Endometrial microvascular endothelial cells (primary cell): Measurements from ENCODE around the gene IRF3. TPM values are rescaled to one million over a fixed set of nuclear protein-coding genes. Genes with fewer than 3 reads are reported as not detected.

Experiments
- in situ Hi-C: cut with HindIII; loops from 2 replicates; pipeline ENCODE4 v1.10.0; 2017; ENCODE audit warnings: low sequenced_read_pairs, low pct_unique_long_range_greater_than_20kb; ENCODE audit errors: inconsistent ontology term
- total RNA-seq: library from RNA; depleted of rRNA; stranded (reverse); fragments of >200 nt; gene quantifications from one replicate; pipeline ENCODE4 v1.2.3, GENCODE V29; 2015; ENCODE audit errors: inconsistent ontology term

IRF3 gene
- total RNA-seq, 1 donor from 2014 or later: 81.9 TPM

DNA sequence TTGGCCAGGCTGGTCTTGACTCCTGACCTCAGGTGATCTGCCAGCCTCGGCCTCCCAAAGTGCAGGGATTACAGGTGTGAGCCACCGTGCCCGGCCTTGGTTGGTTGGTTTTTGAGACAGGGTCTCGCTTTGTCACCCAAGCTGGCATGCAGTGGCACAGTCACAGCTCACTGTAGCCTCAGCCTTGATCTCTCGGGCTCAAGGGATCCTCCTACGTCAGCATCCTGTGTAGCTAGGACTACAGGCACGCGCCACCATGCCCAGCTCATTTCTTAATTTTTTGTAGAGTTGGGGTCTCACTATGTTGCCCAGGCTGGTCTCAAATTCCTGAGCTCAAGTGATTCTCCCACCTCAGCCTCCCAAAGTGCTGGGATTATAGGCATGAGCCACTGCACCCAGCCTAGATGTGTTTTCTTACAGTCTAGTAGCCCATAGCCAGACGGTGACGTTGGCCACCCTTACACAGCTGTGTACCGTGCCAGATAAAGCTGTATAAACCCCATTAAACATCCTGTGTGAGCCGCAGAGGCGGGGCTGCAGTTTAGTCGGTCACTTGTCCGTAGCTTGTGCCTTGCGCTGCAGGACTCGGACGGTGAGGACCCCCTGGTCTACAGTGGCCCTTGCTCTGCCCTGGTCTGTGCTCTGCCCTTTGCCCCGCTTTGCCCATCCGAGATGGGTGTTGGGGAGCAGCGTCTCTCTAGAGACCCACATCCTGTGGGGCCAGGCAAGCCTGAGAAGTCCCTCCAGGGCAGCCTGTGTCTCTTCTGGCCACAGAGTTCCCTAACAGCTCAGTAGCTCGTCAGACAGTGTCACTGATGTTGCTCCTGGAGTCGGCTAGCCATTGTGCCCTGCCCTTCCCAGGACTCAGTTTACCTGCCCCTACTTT lies 9.8 kb downstream of the IRF3 start:
- in situ Hi-C loops: no loop called here

DNA sequence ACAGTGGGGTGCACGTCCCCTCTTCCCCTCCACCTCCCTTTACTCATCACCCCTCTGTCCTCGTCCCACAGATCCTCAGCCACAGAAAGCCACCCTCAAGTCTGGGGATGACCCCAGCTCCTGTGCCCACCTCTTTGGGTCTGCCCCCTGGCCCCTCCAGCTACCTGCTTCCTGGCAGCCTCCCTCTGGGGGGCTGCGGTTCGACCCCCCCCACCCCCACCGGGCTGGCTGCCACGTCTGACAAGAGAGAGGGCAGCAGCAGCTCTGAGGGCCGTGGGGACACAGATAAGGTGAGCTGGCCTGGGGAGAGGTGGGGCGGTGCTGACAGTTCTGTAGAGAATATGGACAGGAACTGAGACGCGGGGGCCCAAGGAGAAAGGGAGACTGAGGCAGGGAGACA lies 11.1 kb downstream of the IRF3 start:
- in situ Hi-C loops: no loop called here

DNA sequence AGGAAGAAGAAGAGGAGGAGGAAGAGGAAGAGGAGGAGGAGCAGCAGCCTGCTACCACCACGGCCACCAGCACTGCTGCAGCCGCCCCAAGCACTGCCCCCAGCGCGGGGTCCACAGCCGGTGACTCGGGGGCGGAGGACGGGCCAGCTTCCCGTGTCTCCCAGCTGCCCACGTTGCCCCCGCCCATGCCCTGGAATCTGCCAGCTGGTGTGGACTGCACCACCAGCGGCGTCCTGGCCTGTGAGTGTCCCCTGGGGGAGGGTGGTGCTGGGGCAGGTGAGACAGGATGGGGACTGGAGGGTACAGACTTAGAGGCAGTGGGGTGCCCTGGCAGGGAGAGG lies 12.2 kb downstream of the IRF3 start:
- in situ Hi-C loops: no loop called here

DNA sequence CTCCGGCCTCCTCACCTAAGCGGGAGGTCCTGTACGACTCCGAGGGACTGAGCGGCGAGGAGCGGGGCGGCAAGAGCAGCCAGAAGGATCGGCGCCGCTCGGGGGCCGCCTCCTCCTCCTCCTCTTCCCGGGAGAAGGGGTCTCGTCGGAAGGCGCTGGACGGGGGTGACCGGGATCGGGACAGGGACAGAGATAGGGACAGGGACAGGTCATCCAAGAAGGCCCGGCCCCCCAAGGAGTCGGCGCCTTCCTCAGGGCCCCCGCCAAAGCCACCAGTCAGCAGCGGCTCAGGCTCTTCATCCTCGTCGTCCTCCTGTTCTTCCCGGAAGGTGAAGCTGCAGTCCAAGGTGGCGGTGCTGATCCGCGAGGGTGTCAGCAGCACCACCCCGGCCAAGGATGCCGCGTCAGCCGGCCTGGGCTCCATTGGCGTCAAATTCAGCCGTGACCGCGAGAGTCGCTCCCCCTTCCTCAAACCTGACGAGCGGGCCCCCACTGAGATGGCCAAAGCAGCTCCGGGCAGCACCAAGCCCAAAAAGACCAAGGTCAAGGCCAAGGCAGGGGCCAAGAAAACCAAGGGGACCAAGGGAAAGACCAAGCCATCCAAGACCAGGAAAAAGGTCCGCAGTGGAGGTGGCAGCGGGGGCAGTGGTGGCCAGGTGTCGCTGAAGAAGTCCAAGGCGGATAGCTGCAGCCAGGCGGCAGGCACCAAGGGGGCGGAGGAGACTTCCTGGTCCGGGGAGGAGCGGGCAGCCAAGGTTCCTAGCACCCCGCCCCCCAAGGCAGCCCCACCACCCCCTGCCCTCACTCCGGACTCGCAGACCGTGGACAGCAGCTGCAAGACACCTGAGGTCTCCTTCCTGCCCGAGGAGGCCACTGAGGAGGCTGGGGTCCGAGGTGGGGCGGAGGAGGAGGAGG lies 12.8 kb downstream of the IRF3 start:
- in situ Hi-C loops: no loop called here

DNA sequence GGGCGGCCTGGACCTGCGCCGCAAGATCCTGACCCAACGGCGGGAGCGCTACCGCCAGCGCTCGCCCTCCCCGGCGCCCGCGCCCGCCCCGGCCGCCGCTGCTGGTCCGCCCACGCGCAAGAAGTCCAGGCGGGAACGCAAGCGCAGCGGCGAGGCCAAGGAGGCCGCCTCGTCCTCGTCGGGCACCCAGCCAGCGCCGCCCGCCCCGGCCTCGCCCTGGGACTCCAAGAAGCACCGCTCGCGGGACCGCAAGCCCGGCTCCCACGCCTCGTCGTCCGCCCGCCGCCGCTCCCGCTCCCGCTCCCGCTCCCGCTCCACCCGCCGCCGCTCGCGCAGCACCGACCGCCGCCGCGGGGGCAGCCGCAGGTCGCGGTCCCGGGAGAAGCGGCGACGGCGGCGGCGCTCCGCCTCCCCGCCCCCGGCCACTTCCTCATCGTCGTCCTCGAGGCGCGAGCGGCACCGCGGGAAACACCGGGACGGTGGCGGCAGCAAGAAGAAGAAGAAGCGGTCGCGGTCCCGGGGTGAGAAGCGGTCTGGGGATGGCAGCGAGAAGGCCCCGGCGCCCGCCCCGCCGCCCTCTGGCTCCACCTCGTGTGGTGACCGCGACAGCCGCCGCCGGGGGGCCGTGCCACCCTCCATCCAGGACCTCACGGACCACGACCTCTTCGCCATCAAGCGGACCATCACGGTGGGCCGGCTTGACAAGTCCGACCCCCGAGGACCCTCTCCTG lies 13.7 kb downstream of the IRF3 start:
- in situ Hi-C loops: no loop called here

DNA sequence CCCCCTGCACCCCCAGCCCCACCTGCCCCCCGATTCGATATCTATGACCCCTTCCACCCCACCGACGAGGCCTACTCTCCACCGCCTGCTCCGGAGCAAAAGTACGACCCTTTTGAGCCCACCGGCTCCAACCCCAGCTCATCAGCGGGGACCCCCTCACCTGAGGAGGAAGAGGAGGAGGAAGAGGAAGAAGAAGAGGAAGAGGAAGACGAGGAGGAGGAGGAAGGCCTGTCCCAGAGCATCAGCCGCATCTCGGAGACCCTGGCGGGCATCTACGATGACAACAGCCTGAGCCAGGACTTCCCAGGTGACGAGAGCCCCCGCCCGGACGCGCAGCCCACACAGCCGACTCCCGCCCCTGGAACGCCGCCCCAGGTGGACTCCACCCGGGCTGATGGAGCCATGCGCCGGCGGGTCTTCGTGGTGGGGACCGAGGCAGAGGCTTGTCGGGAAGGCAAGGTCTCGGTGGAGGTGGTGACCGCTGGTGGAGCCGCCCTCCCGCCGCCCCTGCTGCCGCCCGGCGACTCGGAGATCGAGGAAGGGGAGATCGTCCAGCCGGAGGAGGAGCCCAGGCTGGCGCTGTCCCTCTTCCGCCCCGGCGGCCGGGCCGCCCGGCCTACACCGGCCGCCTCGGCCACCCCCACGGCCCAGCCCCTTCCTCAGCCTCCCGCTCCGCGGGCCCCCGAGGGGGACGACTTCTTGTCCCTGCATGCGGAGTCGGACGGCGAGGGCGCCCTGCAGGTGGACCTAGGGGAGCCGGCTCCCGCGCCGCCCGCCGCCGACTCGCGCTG lies 14.4 kb downstream of the IRF3 start:
- in situ Hi-C loops: no loop called here

DNA sequence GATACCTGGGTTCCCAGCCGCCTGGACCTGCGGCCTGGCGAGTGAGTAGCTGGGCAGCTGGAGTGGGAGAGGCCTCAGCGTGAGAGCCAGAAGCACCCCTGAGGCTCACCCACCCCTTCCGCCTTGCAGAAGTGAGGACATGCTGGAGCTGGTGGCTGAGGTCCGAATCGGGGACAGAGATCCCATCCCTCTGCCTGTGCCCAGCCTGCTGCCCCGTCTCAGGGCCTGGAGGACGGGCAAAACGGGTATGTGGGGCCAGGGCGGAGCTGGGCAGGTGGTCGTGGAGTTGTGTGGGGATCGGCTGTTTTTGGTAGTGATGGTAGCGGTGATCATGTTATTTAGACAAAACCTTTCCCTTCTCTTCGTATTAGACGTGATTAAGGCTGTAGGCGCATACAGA lies 19.1 kb downstream of the IRF3 start:
- in situ Hi-C loops: no loop called here

DNA sequence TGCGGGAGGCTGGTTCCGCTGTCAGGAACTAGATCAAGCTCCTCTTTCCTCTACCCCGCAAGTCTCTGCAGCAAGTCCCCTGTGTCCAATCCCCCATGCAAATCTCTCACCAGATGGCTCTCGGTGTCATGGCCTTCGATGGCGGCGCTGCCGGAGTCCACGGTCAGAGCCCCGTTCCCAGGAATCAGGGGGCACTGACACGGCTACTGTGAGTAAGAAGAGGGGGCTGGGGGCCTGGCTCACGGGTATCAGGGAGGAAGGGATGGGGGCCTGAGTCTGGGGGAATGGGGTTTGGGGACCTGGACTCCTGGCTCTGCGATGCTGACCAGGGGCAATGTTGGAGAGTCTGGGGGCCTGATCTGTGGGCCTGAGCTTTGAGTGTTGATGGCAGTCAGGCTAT lies 19.7 kb downstream of the IRF3 start:
- in situ Hi-C loops: no loop called here

DNA sequence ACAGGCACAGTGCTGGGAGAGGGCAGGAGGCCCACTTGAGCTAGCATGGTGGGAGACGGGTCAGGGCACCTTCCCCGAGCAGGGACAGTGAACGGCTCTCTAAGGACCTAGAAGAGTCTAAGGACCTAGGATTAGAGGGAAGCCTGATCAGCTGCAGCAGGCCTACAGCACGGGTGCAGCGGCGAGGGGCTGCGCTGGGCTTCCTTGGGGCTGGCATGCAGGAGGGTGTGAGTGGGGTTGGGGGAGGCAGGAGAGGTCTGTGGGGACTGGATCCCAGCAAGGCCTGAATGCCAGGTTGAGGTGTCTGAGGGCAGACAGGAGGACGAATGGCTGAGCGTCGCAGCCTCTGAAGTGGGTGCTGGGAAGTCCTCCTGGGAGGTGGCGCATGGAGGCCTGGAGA lies 20.1 kb downstream of the IRF3 start:
- in situ Hi-C loops: no loop called here

DNA sequence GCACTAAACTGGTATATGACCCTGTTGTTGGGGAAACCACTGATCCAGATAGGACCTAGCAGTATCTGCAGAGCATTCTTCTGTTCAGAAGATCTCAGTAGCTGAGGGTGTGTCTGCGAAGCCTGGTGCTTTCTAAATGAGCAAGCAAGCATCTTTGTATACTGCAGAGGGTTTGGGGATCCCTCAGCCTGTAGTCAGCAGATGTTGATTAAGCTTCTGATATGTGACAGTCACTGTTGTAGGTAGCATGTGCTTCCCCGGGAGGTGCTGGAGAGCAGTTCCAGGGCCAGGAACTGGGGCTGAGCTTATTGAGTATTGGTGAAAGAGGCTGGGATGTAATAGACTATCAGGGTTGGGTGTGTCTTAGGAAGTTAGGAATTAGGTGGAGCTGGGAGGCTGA lies 22.2 kb downstream of the IRF3 start:
- in situ Hi-C loops: no loop called here

DNA sequence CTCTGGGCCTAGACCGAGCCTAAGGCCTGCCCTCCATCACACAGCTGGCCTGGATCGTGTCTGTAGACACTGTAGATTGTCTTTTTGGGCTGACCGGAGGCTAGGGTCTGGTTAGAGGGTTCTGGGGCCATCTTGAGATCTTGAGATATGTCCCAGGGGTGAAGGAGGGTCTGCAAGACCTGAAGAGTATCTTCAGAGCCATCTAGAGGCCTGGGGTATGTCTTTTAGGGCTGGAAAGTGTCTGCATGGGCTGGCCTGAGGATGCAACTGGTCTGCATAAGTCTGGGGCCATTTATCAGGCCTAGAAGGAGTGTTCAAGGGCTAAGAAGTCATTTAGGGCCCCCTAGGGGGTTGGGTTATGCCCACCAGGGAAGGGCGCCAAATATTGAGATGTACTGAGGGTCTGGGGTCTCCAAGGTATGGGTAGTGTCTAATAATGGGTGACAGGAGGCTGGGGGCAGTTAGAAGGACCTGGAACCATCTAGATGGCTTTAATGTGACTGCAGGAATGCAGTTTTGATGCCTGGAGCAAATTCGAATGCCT lies 23.1 kb downstream of the IRF3 start:
- in situ Hi-C loops: no loop called here

DNA sequence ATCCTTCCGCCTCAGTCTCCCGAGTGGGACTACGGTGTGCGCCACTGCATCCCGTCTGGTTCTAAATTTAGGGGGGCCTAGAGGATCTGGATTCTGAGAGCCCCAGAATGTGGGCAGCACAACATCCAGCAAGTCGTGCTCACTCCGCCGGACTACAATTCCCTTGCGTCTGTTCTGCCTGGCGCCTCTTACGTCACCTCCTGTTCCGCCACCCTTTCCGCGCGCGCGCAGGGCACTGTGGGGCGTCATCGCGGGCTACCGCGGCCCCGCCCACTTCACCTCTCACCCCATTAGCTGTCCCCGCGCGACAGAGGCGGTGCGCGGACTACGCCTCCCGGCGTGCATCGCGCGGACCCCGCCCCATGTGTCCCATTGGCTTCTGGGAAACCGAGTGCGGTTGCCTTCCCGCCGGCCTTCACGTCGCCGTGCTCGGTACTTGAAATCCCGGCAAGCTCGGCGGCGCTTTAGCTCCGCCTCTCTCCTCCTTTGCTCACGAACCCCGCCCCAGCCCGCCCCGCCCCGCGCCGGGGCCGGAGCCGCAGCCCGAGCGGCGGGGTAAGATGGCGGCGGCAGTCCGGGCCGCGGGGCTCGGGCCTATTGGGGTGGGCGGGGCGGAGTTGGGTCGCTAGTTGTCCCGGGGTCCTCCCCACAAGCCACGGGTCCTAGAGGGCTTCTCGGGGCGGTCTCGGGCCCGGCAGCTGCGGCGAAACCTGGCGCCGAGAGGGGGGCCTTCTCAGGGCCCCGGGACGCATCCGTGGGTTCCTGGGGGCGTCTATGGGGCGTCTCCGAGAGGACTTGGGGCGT lies 23.8 kb downstream of the IRF3 start, which contains the start of gene SCAF1:
TSS of gene SCAF1 (plus strand) at position 522 of the 804 bp plus-strand sequence. CDS start 2,818 bp downstream, outside the sequence.
- in situ Hi-C loops: no loop called here

DNA sequence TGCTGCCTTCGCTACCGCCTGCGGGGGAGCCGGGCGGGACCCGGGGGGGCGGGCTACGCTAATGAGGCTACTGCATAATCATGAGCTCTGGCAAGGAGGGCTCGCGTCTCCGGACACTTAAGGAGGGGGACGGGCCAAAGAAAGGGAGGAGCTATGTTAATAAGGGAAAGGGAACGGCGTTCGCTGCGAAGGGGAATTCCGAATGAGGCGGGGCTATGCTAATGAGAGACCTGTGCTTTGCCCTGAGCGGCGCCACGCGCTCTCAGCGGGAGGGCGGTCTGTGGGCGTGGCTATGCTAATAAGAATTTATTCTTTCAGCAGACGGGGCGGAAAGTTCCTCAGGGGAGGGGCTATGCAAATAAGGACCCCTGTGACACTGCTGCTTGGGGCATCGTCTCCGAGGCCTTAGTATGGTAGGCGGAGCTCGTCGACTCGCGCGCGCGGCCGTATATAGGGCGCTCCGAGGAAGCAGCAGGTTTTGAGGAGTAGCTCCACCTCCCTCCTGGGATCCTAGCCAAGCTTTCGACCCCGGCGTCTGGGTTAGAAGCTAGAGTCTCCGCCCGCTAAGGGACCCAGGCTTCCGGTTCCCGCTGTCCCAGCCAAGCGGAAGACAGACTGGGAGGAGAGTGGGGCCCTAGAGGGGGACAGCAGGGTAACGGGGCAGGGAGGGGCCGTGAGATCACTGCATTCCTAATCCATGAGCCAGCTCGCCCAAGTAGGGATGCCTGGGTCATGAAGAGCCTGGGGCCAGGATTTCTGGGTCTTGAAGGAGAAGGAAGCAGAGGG lies 25.4 kb downstream of the IRF3 start, which contains the start of gene RRAS:
TSS of gene RRAS (minus strand) at position 31 of the 786 bp plus-strand sequence. CDS start 45 bp downstream, outside the sequence.
- in situ Hi-C loops: no loop called here

DNA sequence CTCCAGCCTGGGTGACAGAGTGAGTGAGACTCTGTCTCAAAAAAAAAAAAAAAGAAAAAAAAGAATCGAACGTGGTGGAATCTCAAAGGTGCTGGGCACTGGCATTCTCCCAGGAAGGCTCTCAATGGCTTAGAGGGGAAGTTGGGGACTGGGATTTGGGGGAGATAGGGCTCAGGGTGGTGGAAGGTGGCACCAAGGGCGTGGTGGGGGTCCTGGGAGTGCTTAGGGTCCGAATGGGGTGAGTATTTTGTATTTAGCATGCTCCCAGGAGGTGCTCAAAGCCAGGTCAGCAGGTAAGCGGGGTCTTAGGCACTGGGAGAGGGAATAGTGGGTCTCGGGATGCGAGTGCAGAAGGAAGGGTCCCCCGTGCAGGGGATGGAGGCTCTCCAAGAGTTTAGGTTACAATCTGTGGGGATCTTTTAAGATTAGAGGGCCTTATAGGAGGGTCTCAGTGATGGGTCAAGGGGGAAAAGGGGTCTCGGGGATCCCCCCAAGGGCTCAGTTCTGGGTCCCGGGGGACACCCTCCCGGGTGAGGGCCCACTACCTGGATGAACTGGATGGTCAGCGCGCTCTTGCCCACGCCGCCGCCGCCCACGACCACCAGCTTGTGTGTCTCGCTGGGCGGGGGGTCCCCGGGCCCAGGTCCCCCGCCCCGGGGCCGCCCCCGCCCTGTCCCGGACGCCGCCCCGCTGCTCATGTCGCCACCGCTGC lies 26.1 kb downstream of the IRF3 start:
- in situ Hi-C loops: no loop called here

DNA sequence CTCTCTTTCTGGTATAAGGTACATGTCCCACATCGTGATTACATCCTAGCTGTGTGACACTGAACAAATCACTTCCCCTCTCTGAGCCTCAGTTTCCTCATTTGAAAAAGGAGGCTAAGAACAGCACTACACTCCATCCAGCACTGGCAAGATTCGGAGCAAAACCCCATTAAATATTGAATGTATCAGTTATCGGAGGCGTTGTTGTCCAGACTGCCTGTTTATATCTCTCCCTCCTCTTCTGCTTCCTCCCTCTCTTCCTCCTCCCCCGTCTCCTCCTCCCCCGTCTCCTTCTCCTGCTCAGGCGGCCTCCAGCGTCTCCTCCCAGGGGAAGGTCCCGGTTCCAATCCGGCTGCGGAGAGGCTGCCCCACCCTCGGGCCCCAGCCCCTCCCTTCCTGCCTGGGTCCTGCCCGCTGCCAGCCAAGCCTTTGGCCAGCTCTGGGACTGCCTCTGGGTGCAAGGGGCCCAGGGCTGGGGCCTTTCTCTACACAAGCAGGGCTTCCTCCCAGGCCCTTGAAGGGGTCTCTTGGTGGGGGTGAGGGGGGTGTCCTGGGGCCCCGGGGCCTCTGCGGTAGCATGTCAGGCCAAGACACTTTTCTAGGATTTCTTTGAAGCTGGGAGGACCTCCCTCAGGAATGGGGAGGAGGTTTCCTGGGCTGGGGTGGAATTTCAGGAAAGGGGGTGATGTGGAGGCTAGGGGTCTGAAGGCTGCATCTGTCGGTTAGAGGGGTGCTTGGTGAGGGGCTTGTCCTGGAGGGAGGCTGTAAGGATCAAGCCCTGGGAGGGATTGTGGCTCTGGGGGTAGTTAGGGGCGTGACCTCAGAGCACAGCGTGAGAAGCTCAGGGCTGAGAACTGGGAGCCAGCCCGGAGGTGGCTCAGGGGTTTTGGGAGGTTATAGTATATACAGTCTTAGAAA lies 27.6 kb downstream of the IRF3 start:
- in situ Hi-C loops: no loop called here
